ENCODE measurements around the gene HBE1. TPM values are rescaled to one million over a fixed set of nuclear protein-coding genes. Genes with fewer than 3 reads are reported as not detected.

Gene HBE1
- total RNA-seq, 1 donor from 2014 or later, result not detected

DNA sequence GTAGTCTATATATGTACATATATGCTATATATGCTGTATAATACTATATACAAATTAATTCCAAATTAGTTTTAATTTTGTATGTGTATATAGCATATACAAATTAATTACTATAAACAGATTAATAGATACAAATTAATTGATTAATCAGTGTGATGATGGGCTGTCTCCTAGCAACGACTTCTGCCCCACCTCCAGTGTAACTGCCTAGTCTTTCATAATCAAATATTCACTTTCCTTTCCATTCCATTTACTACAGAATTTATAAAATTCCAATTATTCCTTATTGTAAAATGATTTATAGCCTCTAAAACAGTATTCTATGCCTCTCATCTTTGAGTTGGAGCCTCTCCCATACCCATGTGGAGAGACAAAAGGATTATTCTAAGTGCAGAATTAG is 36.4 kb downstream of the HBE1 start:
- no peak overlapping the region for H3K27ac ChIP-seq (ENCODE audit: low read depth, low read length)
- H4K20me1 ChIP-seq (ENCODE audit: insufficient read depth, low read length), result no peaks in the 10 kb centered on the region
- no peak overlapping the region for H3K4me3 Mint-ChIP-seq (ENCODE audit: unreplicated experiment)
- no peaks in the 10 kb centered on the region for H3K36me3 Mint-ChIP-seq (ENCODE audit: low read depth, unreplicated experiment)
- no peaks in the 10 kb centered on the region for H3K9me3 Mint-ChIP-seq (ENCODE audit: unreplicated experiment)
- H3K4me1 ChIP-seq (ENCODE audit: insufficient read depth, low read length), result no peaks in the 10 kb centered on the region
- TF ChIP-seq CTCF (IDR thresholded peaks at IDR 0.05; ENCODE audit: insufficient read depth, low read depth, low read length), result no peak
- TF ChIP-seq EZH2 (IDR thresholded peaks at IDR 0.05; ENCODE audit: insufficient read depth, low read length), result no peak
- H3K4me1 Mint-ChIP-seq (ENCODE audit: low read depth, unreplicated experiment), result peaks cover 6% of the 10 kb centered on the region
- no peak overlapping the region for H3K27ac Mint-ChIP-seq (ENCODE audit: unreplicated experiment)
- peaks cover 1% of the 10 kb centered on the region for H3K27me3 Mint-ChIP-seq (ENCODE audit: low read depth, unreplicated experiment)
- no peak overlapping the region for H2AFZ ChIP-seq (ENCODE audit: low read depth, low read length)
- H3K9ac ChIP-seq (ENCODE audit: low read length), result no peak overlapping the region
- no peaks in the 10 kb centered on the region for H3K79me2 ChIP-seq (ENCODE audit: insufficient read depth, low read length)
- H3K4me3 ChIP-seq (ENCODE audit: insufficient read depth, low read depth, low read length), result no peak overlapping the region
- no peaks in the 10 kb centered on the region for H3K27me3 ChIP-seq (ENCODE audit: insufficient read depth, low read length)
- no peak overlapping the region for H3K4me2 ChIP-seq (ENCODE audit: low read length)
- no peak for FAIRE-seq
- no peaks in the 10 kb centered on the region for H3K36me3 ChIP-seq (ENCODE audit: insufficient read depth, low read length)
- H3K9me3 ChIP-seq (ENCODE audit: insufficient read depth, low read depth, low read length), result no peaks in the 10 kb centered on the region
- no peak for DNase-seq (ENCODE audit: low read depth)

- Histone ChIP-seq H4K20me1 (ENCODE audit: insufficient read depth, low read length) (no peaks in the 10 kb centered on the region), H3K27me3 (ENCODE audit: insufficient read depth, low read length) (no peaks in the 10 kb centered on the region), H3K4me1 (ENCODE audit: insufficient read depth, low read length) (no peaks in the 10 kb centered on the region), H3K4me3 (ENCODE audit: insufficient read depth, low read depth, low read length) (no peak overlapping the region), H3K4me2 (ENCODE audit: low read length) (no peak overlapping the region), H3K9ac (ENCODE audit: low read length) (no peak overlapping the region), H3K79me2 (ENCODE audit: insufficient read depth, low read length) (no peaks in the 10 kb centered on the region), H3K9me3 (ENCODE audit: insufficient read depth, low read depth, low read length) (no peaks in the 10 kb centered on the region), H3K27ac (ENCODE audit: low read depth, low read length) (no peak overlapping the region), H2AFZ (ENCODE audit: low read depth, low read length) (no peak overlapping the region), H3K36me3 (ENCODE audit: insufficient read depth, low read length) (no peaks in the 10 kb centered on the region)
- Mint-ChIP-seq H3K9me3 (ENCODE audit: unreplicated experiment) (no peaks in the 10 kb centered on the region), H3K4me1 (ENCODE audit: low read depth, unreplicated experiment) (peaks cover 6% of the 10 kb centered on the region), H3K27me3 (ENCODE audit: low read depth, unreplicated experiment) (peaks cover 1% of the 10 kb centered on the region), H3K4me3 (ENCODE audit: unreplicated experiment) (no peak overlapping the region), H3K36me3 (ENCODE audit: low read depth, unreplicated experiment) (no peaks in the 10 kb centered on the region), H3K27ac (ENCODE audit: unreplicated experiment) (no peak overlapping the region)
- DNase-seq (ENCODE audit: low read depth), result no peak
- no peak for FAIRE-seq
- TF ChIP-seq EZH2 (IDR thresholded peaks at IDR 0.05; ENCODE audit: insufficient read depth, low read length) (no peak), CTCF (IDR thresholded peaks at IDR 0.05; ENCODE audit: insufficient read depth, low read depth, low read length) (no peak)
Observed at GRCh38 chr11:5232821-5233220, 36.9 kb downstream of the HBE1 start.

- Mint-ChIP-seq H3K36me3 (ENCODE audit: low read depth, unreplicated experiment) (no peaks in the 10 kb centered on the region), H3K4me1 (ENCODE audit: low read depth, unreplicated experiment) (peaks cover 6% of the 10 kb centered on the region), H3K9me3 (ENCODE audit: unreplicated experiment) (no peaks in the 10 kb centered on the region), H3K4me3 (ENCODE audit: unreplicated experiment) (no peak overlapping the region), H3K27me3 (ENCODE audit: low read depth, unreplicated experiment) (peaks cover 1% of the 10 kb centered on the region), H3K27ac (ENCODE audit: unreplicated experiment) (no peak overlapping the region)
- FAIRE-seq (no peak), DNase-seq (ENCODE audit: low read depth) (no peak)
- Histone ChIP-seq H3K27me3 (ENCODE audit: insufficient read depth, low read length) (no peaks in the 10 kb centered on the region), H3K9me3 (ENCODE audit: insufficient read depth, low read depth, low read length) (no peaks in the 10 kb centered on the region), H3K79me2 (ENCODE audit: insufficient read depth, low read length) (no peaks in the 10 kb centered on the region), H3K4me3 (ENCODE audit: insufficient read depth, low read depth, low read length) (no peak overlapping the region), H2AFZ (ENCODE audit: low read depth, low read length) (no peak overlapping the region), H3K9ac (ENCODE audit: low read length) (no peak overlapping the region), H3K36me3 (ENCODE audit: insufficient read depth, low read length) (no peaks in the 10 kb centered on the region), H4K20me1 (ENCODE audit: insufficient read depth, low read length) (no peaks in the 10 kb centered on the region), H3K4me2 (ENCODE audit: low read length) (no peak overlapping the region), H3K4me1 (ENCODE audit: insufficient read depth, low read length) (no peaks in the 10 kb centered on the region), H3K27ac (ENCODE audit: low read depth, low read length) (no peak overlapping the region)
- no peak for TF ChIP-seq EZH2 (IDR thresholded peaks at IDR 0.05; ENCODE audit: insufficient read depth, low read length)
- TF ChIP-seq CTCF (IDR thresholded peaks at IDR 0.05; ENCODE audit: insufficient read depth, low read depth, low read length), result no peak
Observed at GRCh38 chr11:5232176-5232575, 37.6 kb downstream of the HBE1 start.
